ENCODE measurements around the gene EXOSC2.

The EXOSC2 gene

GRCh38 chr9:130699047-130699446 is 5.5 kb downstream of the EXOSC2 start:
- no peak for DNase-seq

DNA sequence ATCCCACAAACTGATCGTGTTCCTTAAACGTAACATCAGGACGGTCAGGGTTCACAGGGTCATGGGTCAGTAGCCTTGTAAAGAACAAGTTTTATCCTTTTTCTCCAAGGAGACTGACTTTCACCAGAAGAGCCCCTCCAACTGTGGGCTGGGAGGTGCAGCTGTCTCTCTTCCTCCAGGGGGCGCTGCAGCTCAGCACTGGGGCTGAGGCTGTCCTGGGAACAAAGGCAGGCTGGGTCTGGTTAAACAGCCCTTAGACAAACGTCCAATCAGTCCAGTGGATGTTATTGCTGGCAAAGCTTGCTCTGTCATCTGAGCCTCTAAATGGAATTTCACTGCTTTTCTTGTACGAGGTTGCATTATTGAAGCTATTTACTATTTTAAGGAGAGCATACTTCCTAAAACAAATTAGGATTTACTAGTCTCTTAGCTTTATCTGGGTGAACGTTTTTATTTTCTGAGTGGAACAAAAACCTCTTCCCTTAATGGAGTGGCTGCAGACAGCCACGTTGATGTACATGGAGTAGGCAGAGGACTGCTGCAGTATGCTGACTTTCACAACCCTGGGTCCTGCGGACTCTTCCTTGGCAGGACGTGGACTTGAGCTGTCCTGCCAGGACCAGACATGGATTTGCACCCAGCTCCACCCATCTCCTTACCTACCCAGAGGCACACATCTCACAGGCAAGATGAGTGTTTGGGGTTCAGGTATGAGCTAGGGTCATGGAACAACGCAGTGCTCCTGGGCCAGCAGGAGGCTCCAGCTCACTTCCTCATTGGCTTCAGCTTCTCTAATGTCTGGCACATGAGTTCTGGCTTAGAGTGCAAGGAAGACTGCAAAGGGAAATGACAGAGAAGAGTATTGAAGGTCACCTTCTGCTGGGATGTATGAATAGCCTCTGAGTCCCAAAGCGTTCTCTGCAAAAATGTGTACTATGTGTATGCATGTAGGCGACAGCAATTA is 7.8 kb downstream of the EXOSC2 start:
- DNase-seq: peak; percentile 66

DNA sequence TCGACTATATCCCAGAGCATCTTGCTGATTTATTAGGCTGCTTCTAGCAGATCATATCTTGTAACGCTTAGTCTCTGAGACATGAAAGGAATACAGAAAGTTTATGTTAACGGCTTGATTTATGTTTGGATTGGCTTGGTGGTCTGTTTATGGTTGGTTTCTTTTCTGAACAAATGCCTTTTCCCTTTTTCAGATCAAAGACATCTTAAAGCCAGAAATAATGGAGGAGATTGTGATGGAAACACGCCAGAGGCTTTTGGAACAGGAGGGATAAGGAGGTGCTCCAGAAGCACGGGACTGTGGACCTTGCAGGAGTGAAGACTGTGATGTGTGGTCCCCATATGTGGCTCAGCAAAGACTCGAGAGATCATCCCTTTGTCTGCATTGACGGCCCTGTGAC is 9.9 kb downstream of the EXOSC2 start:
- DNase-seq: no peak

- peak; percentile 76 for DNase-seq
These were observed 13.8 kb downstream of the EXOSC2 start for GRCh38 chr9:130707225-130707976.

GRCh38 chr9:130710822-130711352 is 17.3 kb downstream of the EXOSC2 start:
- no peak for DNase-seq

- no peak for DNase-seq
These were observed 17.9 kb downstream of the EXOSC2 start for GRCh38 chr9:130711469-130711868.

- peak; percentile 95 for DNase-seq
These were observed 19.1 kb downstream of the EXOSC2 start for GRCh38 chr9:130712564-130713285.

DNA sequence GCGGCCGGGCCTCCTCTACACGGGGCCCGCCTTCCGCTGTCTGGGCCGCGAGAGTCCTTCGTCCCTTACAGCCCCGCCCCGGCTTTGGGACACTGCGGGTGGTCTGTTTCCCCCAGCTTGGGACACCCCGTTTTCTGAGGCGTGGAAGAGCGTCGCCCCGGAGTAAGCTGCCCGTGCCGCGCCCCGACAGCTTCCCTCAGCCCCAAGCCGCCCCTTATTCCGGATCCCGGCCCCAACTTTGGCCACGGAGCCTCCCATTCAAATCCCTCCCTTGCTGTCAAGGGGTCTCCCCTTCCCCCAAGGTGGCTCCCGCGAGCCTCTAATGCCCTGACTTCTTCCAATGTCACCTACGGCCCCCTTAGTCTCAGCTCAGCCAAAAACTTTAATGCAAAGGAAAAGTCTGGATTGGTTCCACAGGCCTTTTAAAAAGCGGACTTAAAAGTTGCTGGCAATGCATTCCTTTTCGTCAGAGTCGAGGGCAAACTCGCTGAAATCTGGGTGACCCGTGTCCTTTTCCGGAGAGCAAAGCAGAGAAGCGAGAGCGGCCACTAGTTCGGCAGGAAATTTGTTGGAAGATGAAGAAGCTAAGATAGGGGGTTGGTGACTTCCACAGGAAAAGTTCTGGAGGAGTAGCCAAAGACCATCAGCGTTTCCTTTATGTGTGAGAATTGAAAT is 19.8 kb downstream of the EXOSC2 start:
- DNase-seq: no peak

DNA sequence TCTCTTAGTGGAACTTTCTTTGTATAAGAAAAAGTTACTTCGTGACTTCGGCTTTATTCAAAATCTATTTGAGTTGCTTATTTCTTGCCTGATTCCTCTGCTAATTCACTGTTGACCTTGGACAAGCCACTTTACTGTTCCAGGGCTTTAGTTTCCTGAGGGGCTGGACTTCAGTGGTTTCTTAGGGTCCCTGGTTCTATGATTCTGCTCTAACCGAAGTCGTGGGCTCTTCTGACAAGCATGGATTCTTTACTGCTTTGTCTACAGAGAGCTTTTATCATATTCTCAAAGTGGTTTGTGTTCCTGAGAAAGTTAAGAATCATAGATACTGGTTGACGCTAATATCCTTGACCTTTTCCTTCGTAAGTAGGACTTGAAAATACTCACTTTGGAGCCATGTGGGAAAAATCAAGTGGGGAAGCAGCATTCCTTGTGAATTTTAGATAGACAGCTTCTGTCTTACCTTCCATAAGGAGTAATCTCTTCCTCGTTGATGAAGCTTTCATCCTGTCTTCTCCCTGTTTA is 21.1 kb downstream of the EXOSC2 start:
- no peak for DNase-seq

DNA sequence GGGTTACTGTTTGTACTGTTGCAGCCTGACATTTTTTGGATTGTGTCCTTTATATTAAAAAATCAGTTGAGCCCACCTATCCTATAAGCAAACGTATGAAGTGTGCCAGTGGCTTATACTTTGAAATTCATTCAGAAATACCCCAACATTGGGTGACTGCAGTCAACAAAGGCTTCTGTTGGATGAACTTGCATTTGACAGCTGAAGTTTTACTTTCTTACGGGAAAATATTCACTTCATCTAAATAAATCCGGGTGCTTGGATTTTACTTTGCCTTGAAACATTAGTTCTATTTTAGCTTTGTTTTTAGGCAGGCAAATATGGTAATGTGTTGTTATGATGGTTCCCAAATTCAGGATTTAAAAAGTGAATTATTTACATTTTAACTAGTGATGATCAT is 21.7 kb downstream of the EXOSC2 start:
- no peak for DNase-seq

DNA sequence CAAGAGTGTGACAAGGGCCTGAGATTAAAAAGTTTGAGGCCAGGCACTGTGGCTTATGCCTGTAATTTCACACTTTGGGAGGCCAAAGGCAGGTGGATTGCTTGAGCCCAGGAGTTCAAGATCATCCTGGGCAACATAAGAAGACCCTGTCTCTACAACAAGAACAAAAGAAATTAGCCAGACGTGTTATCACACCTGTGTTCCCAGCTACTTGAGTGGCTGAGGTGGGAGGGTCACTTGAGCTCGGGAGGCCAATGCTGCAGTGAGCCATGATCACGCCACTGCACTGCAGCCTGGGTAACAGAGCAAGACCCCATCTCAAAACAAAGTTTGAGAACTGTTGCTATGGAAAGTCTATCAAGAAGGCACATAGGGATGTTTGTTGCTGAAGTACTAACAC is 25.0 kb downstream of the EXOSC2 start:
- no peak for DNase-seq

DNA sequence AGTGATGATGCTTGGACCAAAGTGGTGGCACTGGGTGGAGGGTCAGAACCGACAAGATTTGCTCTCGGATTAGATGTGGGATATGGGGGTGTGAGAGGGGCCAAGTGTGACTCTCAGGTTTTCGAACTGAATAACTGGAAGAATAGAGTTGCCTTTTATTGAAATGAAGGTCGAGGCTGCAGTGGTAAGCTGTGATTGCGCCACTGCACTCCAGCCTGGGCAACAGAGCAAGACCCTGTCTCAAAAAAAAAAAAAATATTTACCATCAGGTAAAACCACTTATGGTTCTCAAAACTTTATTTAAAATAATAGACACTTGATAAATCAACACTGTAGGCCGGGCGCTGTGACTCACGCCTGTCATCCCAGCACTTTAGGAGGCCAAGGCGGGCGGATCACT is 27.2 kb downstream of the EXOSC2 start:
- DNase-seq: no peak

GRCh38 chr9:130728721-130729120 is 35.1 kb downstream of the EXOSC2 start:
- no peak for DNase-seq

GRCh38 chr9:130729145-130729544 is 35.6 kb downstream of the EXOSC2 start:
- DNase-seq: no peak

- no peak for DNase-seq
These were observed 37.8 kb downstream of the EXOSC2 start for GRCh38 chr9:130731355-130731754.

GRCh38 chr9:130732136-130732535 is 38.6 kb downstream of the EXOSC2 start:
- DNase-seq: no peak

DNA sequence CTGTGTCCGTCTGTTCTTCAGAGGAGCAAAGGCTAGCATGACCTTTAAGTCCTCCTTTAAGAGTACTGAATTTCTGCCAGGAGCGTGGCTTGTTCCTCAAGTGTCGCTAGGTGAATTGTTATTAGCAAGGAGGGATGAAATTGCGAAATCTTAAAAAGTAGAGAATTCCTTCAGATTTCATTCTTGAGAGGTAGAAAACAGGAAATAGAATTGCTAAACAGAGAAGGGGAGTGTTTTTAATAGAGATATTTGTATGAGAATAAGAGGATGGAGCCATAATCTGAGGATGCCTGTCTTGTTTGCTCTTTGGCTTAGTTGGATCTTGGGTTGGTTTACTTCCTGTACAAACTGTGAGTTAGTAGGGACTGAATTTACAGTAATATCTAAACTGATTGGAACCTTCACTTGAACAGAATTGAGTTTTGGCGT is 39.2 kb downstream of the EXOSC2 start:
- no peak for DNase-seq

- DNase-seq: no peak
These were observed 42.0 kb downstream of the EXOSC2 start for GRCh38 chr9:130735566-130735965.

DNA sequence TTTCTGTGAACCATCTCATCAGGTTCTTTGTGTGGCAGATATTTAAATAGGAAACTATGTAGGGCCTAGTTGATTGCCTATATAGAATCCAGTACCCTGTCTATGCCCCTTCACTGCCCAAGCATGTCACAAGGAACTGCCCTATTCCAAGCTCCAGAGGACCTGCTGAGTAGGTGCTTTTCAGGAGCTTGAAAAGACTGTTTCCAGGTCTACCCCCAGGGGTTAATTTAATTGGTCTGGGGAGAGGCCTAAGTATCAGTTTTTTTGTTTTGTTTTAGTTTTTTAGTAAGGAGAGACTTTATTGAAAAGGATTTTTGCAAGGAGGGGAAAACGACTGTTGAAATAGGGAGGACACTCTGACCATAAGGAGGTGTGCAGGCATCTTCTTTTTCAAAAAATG is 43.3 kb downstream of the EXOSC2 start:
- DNase-seq: no peak

- DNase-seq: no peak
These were observed 44.7 kb downstream of the EXOSC2 start for GRCh38 chr9:130738281-130738680.

DNA sequence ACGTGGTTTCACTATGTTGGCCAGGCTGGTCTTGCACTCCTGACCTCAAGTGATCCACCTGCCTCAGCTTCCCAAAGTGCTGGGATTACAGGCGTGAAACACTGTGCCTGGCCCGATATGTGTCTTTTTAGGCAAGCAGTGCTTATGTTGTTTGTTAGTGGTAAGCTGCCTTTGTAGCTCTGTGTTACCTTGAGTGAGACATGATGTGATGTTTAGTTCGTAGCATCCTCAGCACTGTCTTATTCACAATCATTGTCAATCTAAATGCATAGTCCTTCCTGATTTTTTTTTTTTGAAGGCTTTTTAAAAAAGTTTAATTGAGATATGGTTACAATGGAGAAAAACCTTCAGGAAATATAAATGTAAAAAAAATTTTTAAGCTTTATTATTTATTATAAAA is 45.5 kb downstream of the EXOSC2 start:
- no peak for DNase-seq
